NCI-H524 treated with DMSO at 0.1 percent for 48 hours (cell line): ENCODE measurements around the gene GGTLC3.
"Not testable (repeated sequence)": the region's sequence is repeated elsewhere in the genome, so short reads cannot be mapped to it uniquely, and the experiment has no call there.

Experiments
- DNase-seq: peaks from one replicate; lab custom pipeline; 2025; lab: John Stamatoyannopoulos, UW

The GGTLC3 gene

DNA sequence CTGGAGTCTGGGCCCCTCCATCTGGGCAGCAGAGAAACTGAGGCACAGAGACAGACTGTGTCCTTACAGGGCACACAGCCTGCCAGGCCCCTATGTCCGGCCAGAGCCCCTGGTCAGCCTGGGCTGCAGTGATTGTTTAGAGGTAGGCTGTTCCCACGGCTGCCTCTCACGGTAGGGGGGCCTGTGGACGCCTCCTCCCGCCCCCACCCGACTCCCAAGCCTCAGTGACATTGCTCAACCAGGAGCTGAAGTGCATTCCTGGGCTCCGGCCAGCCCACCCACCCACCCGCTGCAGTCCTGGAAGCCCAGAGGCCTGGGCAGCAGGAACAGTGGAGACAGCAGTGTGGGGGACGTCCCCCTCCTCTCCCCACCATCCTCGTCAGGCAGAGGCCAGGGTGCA is 4.5 kb downstream of the GGTLC3 start:
- DNase-seq = not testable (repeated sequence)

DNA sequence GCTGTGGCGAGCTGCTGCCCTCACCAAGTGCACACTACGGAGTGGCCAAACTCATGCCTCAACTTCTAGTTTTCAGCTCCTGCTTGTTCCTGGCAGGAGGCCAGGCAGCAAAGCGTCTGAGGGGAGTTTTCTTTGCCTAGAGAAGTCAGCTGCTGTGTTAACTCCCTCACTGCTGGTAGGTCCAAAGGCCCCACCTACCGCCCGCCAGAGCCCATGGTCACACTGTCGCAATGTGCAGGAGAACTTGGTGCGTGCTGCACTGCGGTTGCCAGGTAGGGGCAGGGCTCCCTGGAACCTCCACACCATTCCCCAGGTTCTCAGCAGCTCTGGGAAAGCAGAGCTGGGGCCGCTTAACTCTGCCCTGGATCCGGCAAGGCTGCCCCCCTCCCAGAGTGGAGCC is 5.6 kb downstream of the GGTLC3 start:
- DNase-seq = not testable (repeated sequence)

DNA sequence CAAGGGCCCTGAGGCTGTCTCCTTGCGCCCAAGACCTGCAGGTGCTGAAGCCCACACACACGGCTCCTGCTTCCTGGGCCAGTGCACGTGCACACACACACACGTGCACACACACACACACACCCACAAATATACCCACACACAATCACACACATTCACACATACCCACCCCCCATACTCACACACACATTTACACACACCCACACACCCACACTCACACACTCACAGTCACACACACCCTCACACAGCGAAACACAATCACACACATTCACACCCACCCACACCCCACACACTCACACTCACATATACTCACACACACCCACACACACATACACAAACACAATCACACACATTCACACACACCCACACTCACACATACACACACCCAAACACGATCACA is 6.6 kb downstream of the GGTLC3 start:
- DNase-seq = not testable (repeated sequence)

DNA sequence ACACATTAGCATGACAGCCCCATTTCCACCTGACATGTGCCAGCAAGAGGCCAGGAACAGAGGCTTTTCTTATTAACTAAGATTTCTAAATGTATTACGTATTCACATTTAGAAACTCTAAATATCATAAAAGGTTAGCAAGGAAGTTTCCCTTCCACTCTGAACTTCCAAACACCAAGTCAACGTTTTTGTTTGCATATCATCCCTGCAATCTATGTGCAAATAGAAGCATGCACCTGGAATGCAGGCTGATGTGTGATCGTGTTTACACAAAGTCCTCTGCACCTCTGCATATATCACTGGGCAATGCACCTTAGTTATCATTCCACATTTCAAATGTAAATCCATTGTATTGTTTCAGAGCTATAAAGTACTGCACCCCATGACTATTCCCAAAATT is 21.7 kb downstream of the GGTLC3 start:
- DNase-seq = not testable (repeated sequence)
